Left ventricle myocardium inferior (tissue), 1 donor: ENCODE results near the gene EIF3I. TPM values are rescaled to one million over a fixed set of nuclear protein-coding genes. Genes with fewer than 3 reads are reported as not detected.

Experiments
- DNase-seq: peaks from one replicate; pipeline ENCODE4 v3.0.0-alpha.2; 2020
- H3K27ac ChIP-seq: fragments of 200-600 bp; replicated peaks from 2 replicates; pipeline ENCODE4 v1.8.0; 2021
- H3K27me3 ChIP-seq: fragments of 200-600 bp; 2 replicates; pipeline ENCODE4 v1.8.0; 2021; ENCODE audit warnings: low read depth
- H3K36me3 ChIP-seq: fragments of 200-600 bp; 2 replicates; pipeline ENCODE4 v1.8.0; 2021
- H3K4me1 ChIP-seq: fragments of 200-600 bp; 2 replicates; pipeline ENCODE4 v1.8.0; 2021
- H3K4me3 ChIP-seq: fragments of 200-600 bp; 2 replicates; pipeline ENCODE4 v1.8.0; 2021; ENCODE audit warnings: mild to moderate bottlenecking, moderate library complexity
- H3K9me3 ChIP-seq: fragments of 200-600 bp; replicated peaks from 2 replicates; pipeline ENCODE4 v1.8.0; 2021
- CTCF ChIP-seq: fragments of 200-600 bp; IDR thresholded peaks from 2 replicates; pipeline ENCODE4 v1.8.0; 2021; ENCODE audit warnings: antibody characterized with exemption, mild to moderate bottlenecking, borderline replicate concordance
- intact Hi-C: fragments of 100-400 bp; cut with micrococcal nuclease; formaldehyde crosslinking; loops from one replicate; pipeline ENCODE4 v1.11.0; 2022
- total RNA-seq: library from RNA; stranded (reverse); fragmentation: NEBNext Ultra II Directional; extraction: Animal tissue kit (Norgen Biotek cat#: 25700); gene quantifications from one replicate; pipeline ENCODE4 v1.2.1, GENCODE V29; 2021
- donor health status: DM: no; HTN: yes; CAD: no; lungs with severe emphysema.

EIF3I gene
- total RNA-seq, 1 donor from 2014 or later = 91.1 TPM

- Histone ChIP-seq H3K4me3 (peak overlapping the region; percentile 79), H3K9me3 (no peaks in the 10 kb centered on the region), H3K4me1 (peaks cover 43% of the 10 kb centered on the region), H3K36me3 (peaks cover 1% of the 10 kb centered on the region), H3K27me3 (no peaks in the 10 kb centered on the region), H3K27ac (peak overlapping the region; percentile 89)
- TF ChIP-seq CTCF = no peak
- DNase-seq = no peak
- intact Hi-C loops = no loop called here
Measured at GRCh38 chr1:32239337-32239736, 17.1 kb downstream of the EIF3I start.

GRCh38 chr1:32239790-32240139 lies 17.6 kb downstream of the EIF3I start:
- peak overlapping the region; percentile 89 for H3K27ac ChIP-seq
- peak overlapping the region; percentile 79 for H3K4me3 ChIP-seq
- peaks cover 43% of the 10 kb centered on the region for H3K4me1 ChIP-seq
- H3K27me3 ChIP-seq = no peaks in the 10 kb centered on the region
- intact Hi-C loops = no loop called here
- H3K36me3 ChIP-seq = no peaks in the 10 kb centered on the region
- no peak for TF ChIP-seq CTCF
- no peaks in the 10 kb centered on the region for H3K9me3 ChIP-seq
- no peak for DNase-seq

- H3K4me1 ChIP-seq = peaks cover 43% of the 10 kb centered on the region
- no peaks in the 10 kb centered on the region for H3K36me3 ChIP-seq
- intact Hi-C loops = no loop called here
Measured at GRCh38 chr1:32240140-32240951, 18.1 kb downstream of the EIF3I start.

GRCh38 chr1:32241001-32241763 lies 19.0 kb downstream of the EIF3I start:
- Histone ChIP-seq H3K27me3 (no peaks in the 10 kb centered on the region), H3K27ac (peak overlapping the region; percentile 89), H3K9me3 (no peaks in the 10 kb centered on the region), H3K4me1 (peaks cover 51% of the 10 kb centered on the region), H3K4me3 (peak overlapping the region; percentile 79), H3K36me3 (no peaks in the 10 kb centered on the region)
- no peak for TF ChIP-seq CTCF
- intact Hi-C loops = no loop called here
- peak; percentile 65 for DNase-seq

More at GRCh38 chr1:32240140-32240951, 18.1 kb downstream of the EIF3I start:
- DNase-seq = peak; percentile 73
- no peaks in the 10 kb centered on the region for H3K27me3 ChIP-seq
- TF ChIP-seq CTCF = peak; percentile 47
- H3K27ac ChIP-seq = peak overlapping the region; percentile 89
- no peaks in the 10 kb centered on the region for H3K9me3 ChIP-seq
- H3K4me3 ChIP-seq = peak overlapping the region; percentile 79

- no peak for TF ChIP-seq CTCF
- intact Hi-C loops = no loop called here
- peak; percentile 59 for DNase-seq
- Histone ChIP-seq H3K36me3 (no peaks in the 10 kb centered on the region), H3K4me3 (peak overlapping the region; percentile 79), H3K9me3 (no peaks in the 10 kb centered on the region), H3K4me1 (peaks cover 64% of the 10 kb centered on the region), H3K27me3 (no peaks in the 10 kb centered on the region), H3K27ac (peak overlapping the region; percentile 89)
Measured at GRCh38 chr1:32242341-32242851, 20.2 kb downstream of the EIF3I start.
